Endothelial cell of umbilical vein (primary cell): ENCODE data around the gene THEM5. TPM values are rescaled to one million over a fixed set of nuclear protein-coding genes. Genes with fewer than 3 reads are reported as not detected.

ENCODE experiments used
- BruUV-seq: library from RNA; stranded (reverse); fragments of 400-500 nt; replicated peaks from 2 replicates; lab custom pipeline; 2021; lab: Mats Ljungman, UMichigan
- CTCF ChIA-PET: fragments of 300-600, 350-600 bp; sonication (Branson Sonifier 250); formaldehyde crosslinking; loops from one replicate; lab custom pipeline; 2021; ENCODE audit warnings: antibody characterized with exemption, inconsistent platforms; lab: Charles Lee
- POLR2A ChIA-PET: fragments of 300-600, 350-600 bp; sonication (Branson Sonifier 250); formaldehyde crosslinking; loops from one replicate; lab custom pipeline; 2021; ENCODE audit warnings: antibody characterized with exemption, inconsistent platforms; lab: Charles Lee
- DNase-seq: peaks from one replicate; pipeline ENCODE4 v3.0.0-alpha.2; 2011; ENCODE audit warnings: low read depth, low spot score
- FAIRE-seq: peaks from 2 replicates; lab custom pipeline; 2011; peaks lifted over from hg19 to GRCh38; lab: Jason Lieb, UNC
- H2AFZ ChIP-seq: 2 replicates; pipeline ENCODE4 v1.6.0; 2012; ENCODE audit warnings: low read depth, low read length, control low read depth, inconsistent platforms
- H3K27ac ChIP-seq: 2 replicates; pipeline ENCODE4 v1.5.1; 2011; ENCODE audit warnings: low read depth, mild to moderate bottlenecking, control low read depth, low read length, moderate library complexity; ENCODE audit not compliant: insufficient read depth
- H3K27me3 ChIP-seq, 2 experiments: 2 replicates each; pipeline versions ENCODE4 v1.6.0 to v1.6.1; 2011; ENCODE audit warnings: low read length in 2 of 2, mixed read lengths in 1 of 2; ENCODE audit not compliant: control insufficient read depth in 2 of 2, insufficient read depth in 2 of 2
- H3K36me3 ChIP-seq, 2 experiments: 2 replicates in 1 of 2; 3 replicates in 1 of 2; pipeline ENCODE4 v1.5.1; 2011; ENCODE audit warnings: low read length in 2 of 2, mild to moderate bottlenecking in 1 of 2, moderate library complexity in 1 of 2; ENCODE audit not compliant: control insufficient read depth in 2 of 2, insufficient read depth in 2 of 2; ENCODE audit errors: extremely low read depth in 1 of 2
- H3K4me1 ChIP-seq: 3 replicates; pipeline ENCODE4 v1.5.1; 2011; ENCODE audit warnings: mild to moderate bottlenecking, low read length; ENCODE audit not compliant: control insufficient read depth, insufficient read depth; ENCODE audit errors: extremely low read depth
- H3K4me2 ChIP-seq: 2 replicates; pipeline ENCODE4 v1.6.1; 2011; ENCODE audit warnings: low read length, control low read depth, mixed read lengths; ENCODE audit not compliant: insufficient read depth
- H3K4me3 ChIP-seq, 3 experiments: fragments of 200-600 bp in 1 of 3; sonication (generic), shearing (Covaris generic) in 1 of 3; replicated peaks in 1 of 3; 2 replicates each; pipeline ENCODE4 v1.5.1; 2011 to 2016; ENCODE audit warnings: control low read depth in 3 of 3, low read length in 3 of 3, mild to moderate bottlenecking in 2 of 3, inconsistent platforms in 1 of 3, low read depth in 1 of 3, moderate library complexity in 1 of 3; ENCODE audit not compliant: insufficient read depth in 1 of 3
- H3K79me2 ChIP-seq: 2 replicates; pipeline ENCODE4 v1.6.0; 2012; ENCODE audit warnings: low read length, inconsistent platforms; ENCODE audit not compliant: control insufficient read depth, insufficient read depth
- H3K9ac ChIP-seq: replicated peaks from 2 replicates; pipeline ENCODE3; 2011; ENCODE audit warnings: low read length, control low read depth; ENCODE audit not compliant: insufficient read depth; ENCODE audit errors: extremely low read depth
- H3K9me1 ChIP-seq: replicated peaks from 3 replicates; pipeline ENCODE4 v1.6.0; 2011; ENCODE audit warnings: mild to moderate bottlenecking, low read length; ENCODE audit not compliant: control insufficient read depth, insufficient read depth; ENCODE audit errors: extremely low read depth
- H3K9me3 ChIP-seq: replicated peaks from 2 replicates; pipeline ENCODE4 v1.5.1; 2012; ENCODE audit warnings: low read length, inconsistent platforms; ENCODE audit not compliant: control insufficient read depth, insufficient read depth
- H4K20me1 ChIP-seq: replicated peaks from 2 replicates; pipeline ENCODE3; 2011; ENCODE audit warnings: mild to moderate bottlenecking, low read length; ENCODE audit not compliant: control insufficient read depth, insufficient read depth; ENCODE audit errors: extremely low read depth
- CTCF ChIP-seq, 2 donors: IDR thresholded peaks; 1 replicate in 1 of 2; 2 replicates in 1 of 2; pipeline ENCODE4 v1.5.1; 2011; ENCODE audit warnings: low read length in 2 of 2, mild to moderate bottlenecking in 2 of 2, moderate library complexity in 2 of 2, control low read depth in 1 of 2, inconsistent platforms in 1 of 2, low read depth in 1 of 2; ENCODE audit not compliant: insufficient read depth in 1 of 2; ENCODE audit errors: extremely low read depth in 1 of 2
- EZH2 ChIP-seq: IDR thresholded peaks from 2 replicates; pipeline ENCODE4 v1.6.1; 2012; ENCODE audit warnings: borderline replicate concordance, low read depth, mild to moderate bottlenecking, moderate library complexity, low read length, inconsistent platforms; ENCODE audit not compliant: severe bottlenecking
- FOS ChIP-seq: IDR thresholded peaks from 2 replicates; pipeline ENCODE4 v1.6.1; 2011; ENCODE audit warnings: mild to moderate bottlenecking, low read length, moderate library complexity, borderline replicate concordance; ENCODE audit not compliant: insufficient read depth
- GATA2 ChIP-seq: IDR thresholded peaks from 2 replicates; pipeline ENCODE4 v1.7.0; 2011; ENCODE audit warnings: low read depth, mild to moderate bottlenecking, moderate library complexity, mixed read lengths, low read length; ENCODE audit not compliant: insufficient read length, insufficient read depth
- JUN ChIP-seq: IDR thresholded peaks from 2 replicates; pipeline ENCODE4 v1.6.1; 2011; ENCODE audit warnings: borderline replicate concordance, low read depth; ENCODE audit not compliant: insufficient read length, insufficient read depth
- MYC ChIP-seq: IDR thresholded peaks from one replicate; pipeline ENCODE4 v1.6.1; 2011; ENCODE audit warnings: mild to moderate bottlenecking, low read depth, low read length
- POLR2A ChIP-seq: IDR thresholded peaks from 2 replicates; pipeline ENCODE4 v1.6.1; 2012; ENCODE audit warnings: low read depth, mild to moderate bottlenecking, control low read depth, low read length
- dilution Hi-C: fragments of 300-500 bp; cut with MboI; formaldehyde crosslinking; loops from one replicate; pipeline ENCODE4 v1.15.0; 2019; ENCODE audit warnings: low sequenced_read_pairs; ENCODE audit not compliant: extremely low pct_ligation_motif_present
- intact Hi-C: fragments of 100-400 bp; cut with micrococcal nuclease; formaldehyde crosslinking; loops from one replicate; pipeline ENCODE4 v1.10.0; 2022
- polyA plus RNA-seq, 4 experiments: library from polyadenylated mRNA; depleted of rRNA in 3 of 4; stranded (reverse) in 3 of 4; unstranded in 1 of 4; fragments of >200 nt; gene quantifications; 2 replicates each; pipeline versions ENCODE4 v1.2.1 to v1.2.3, GENCODE V29; 2011 to 2012; ENCODE audit warnings: missing spikeins in 1 of 4
- total RNA-seq: library from RNA; stranded (reverse); gene quantifications from 2 replicates; pipeline ENCODE4 v1.2.3, GENCODE V29; 2021

Gene THEM5
- total and polyA plus RNA-seq, 2 donors (not counting 3 experiments of a cell fraction or from before 2014, with no cell fraction given), result not detected

DNA sequence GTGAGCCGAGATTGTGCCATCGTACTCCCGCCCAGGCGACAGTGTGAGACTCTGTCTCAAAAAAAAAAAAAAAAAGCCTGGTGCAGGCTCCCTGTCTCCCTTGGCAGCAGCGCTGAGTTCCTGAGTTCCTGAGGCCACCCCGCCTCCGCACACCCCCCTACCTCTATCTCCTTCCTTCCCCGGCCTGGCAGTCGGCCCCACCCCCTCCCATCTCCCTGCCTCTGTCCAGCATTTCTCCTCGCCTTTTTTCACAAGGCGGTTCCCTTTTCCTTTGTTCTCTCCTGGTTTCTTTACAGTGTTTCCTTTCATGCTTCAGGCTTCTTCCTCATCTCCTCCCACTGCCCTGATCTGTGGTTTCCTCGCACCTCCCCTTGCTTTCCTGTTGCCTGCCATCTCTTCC lies 24.6 kb downstream of the THEM5 start:
- no peaks in the 10 kb centered on the region for H4K20me1 ChIP-seq
- ChIA-PET POLR2A (interaction anchor here (0.7 to 0.8 kb wide), 2 partner anchors 8 to 288 kb away, joined by 5 to 7 read pairs; no protein-coding TSS in a partner anchor), CTCF (interaction anchor here (1.2 kb wide), 1 partner anchor 8 kb away, joined by 6 read pairs; no protein-coding TSS in a partner anchor)
- intact Hi-C loops, result loop anchor here (1.0 kb wide), 2 partner anchors 12 to 39 kb away; partner anchors contain the start of gene TDRKH
- H3K27ac ChIP-seq, result no peak overlapping the region
- H3K9ac ChIP-seq, result no peak overlapping the region
- no peaks in the 10 kb centered on the region for H3K9me3 ChIP-seq
- no peaks in the 10 kb centered on the region for H3K27me3 ChIP-seq
- H3K4me2 ChIP-seq, result no peak overlapping the region
- no peak for TF ChIP-seq CTCF (IDR thresholded peaks at IDR 0.05; ENCODE audit: extremely low read depth in 1 of 2, insufficient read depth in 1 of 2, low read depth in 1 of 2, low read length in 2 of 2)
- no peak for TF ChIP-seq EZH2
- no peak for TF ChIP-seq POLR2A
- TF ChIP-seq MYC, result no peak
- no peak for TF ChIP-seq FOS
- TF ChIP-seq GATA2, result no peak
- no peak for TF ChIP-seq JUN
- no peaks in the 10 kb centered on the region for H3K79me2 ChIP-seq
- no peak overlapping the region for H2AFZ ChIP-seq
- peaks cover 11% of the 10 kb centered on the region for H3K4me1 ChIP-seq
- BruUV-seq, result no TSS peak
- peak; percentile 60 for DNase-seq
- no peaks in the 10 kb centered on the region for H3K9me1 ChIP-seq
- dilution Hi-C loops, result no loop called here
- no peak overlapping the region for H3K4me3 ChIP-seq
- H3K36me3 ChIP-seq, result no peaks in the 10 kb centered on the region
- FAIRE-seq, result peak; percentile 76
